Colonic mucosa (tissue), 4 donors: Measurements from ENCODE around the gene SAMD4A. TPM values are rescaled to one million over a fixed set of nuclear protein-coding genes. Genes with fewer than 3 reads are reported as not detected.

ENCODE experiments used
- DNase-seq: peaks from one replicate; pipeline ENCODE4 v3.0.0-alpha.2; 2020
- H3K27ac ChIP-seq: fragments of 200-600 bp; one replicate; pipeline ENCODE4 v1.8.0; 2021
- H3K27me3 ChIP-seq: fragments of 200-600 bp; one replicate; pipeline ENCODE4 v1.8.0; 2021
- H3K36me3 ChIP-seq: fragments of 200-600 bp; one replicate; pipeline ENCODE4 v1.8.0; 2021
- H3K4me1 ChIP-seq: fragments of 200-600 bp; one replicate; pipeline ENCODE4 v1.8.0; 2021; ENCODE audit warnings: mild to moderate bottlenecking
- H3K4me3 ChIP-seq: fragments of 200-600 bp; one replicate; pipeline ENCODE4 v1.8.0; 2021
- H3K9ac ChIP-seq, 2 donors: one replicate each; pipeline ENCODE4 v1.7.0; 2013; ENCODE audit warnings: control low read depth in 2 of 2, low read depth in 2 of 2, low read length in 2 of 2
- H3K9me3 ChIP-seq: fragments of 200-600 bp; one replicate; pipeline ENCODE4 v1.8.0; 2021
- intact Hi-C: fragments of 100-400 bp; cut with DNase I; formaldehyde crosslinking; loops from one replicate; pipeline ENCODE4 v1.14.1; 2022
- total RNA-seq, 2 donors: library from RNA; stranded (reverse); fragmentation: NEBNext Ultra II Directional in 1 of 2; extraction: Animal tissue kit (Norgen Biotek cat#: 25700) in 1 of 2; gene quantifications; one replicate each; pipeline ENCODE4 v1.2.1, GENCODE V29; 2021
- TF ChIP-seq, protein P1 (sequence below): fragments of 200-600 bp; IDR thresholded peaks from one replicate; pipeline ENCODE4 v1.8.0; 2022; ENCODE audit warnings: antibody characterized with exemption, mild to moderate bottlenecking
- donor health status: healthy.
- donor health status: DM: no; HTN: no; CAD: no.
- donor health status: DM: no; HTN: no; CAD: no.

Gene SAMD4A
- total RNA-seq, 2 donors from 2014 or later: 5.6 to 31.3 TPM

- Histone ChIP-seq H3K4me1 (no peaks in the 10 kb centered on the region), H3K27me3 (no peaks in the 10 kb centered on the region), H3K4me3 (no peak overlapping the region), H3K9me3 (no peaks in the 10 kb centered on the region), H3K27ac (peak overlapping the region; percentile 42), H3K9ac (no peak overlapping the region), H3K36me3 (no peaks in the 10 kb centered on the region)
- DNase-seq: no peak
- TF ChIP-seq, protein P1, sequence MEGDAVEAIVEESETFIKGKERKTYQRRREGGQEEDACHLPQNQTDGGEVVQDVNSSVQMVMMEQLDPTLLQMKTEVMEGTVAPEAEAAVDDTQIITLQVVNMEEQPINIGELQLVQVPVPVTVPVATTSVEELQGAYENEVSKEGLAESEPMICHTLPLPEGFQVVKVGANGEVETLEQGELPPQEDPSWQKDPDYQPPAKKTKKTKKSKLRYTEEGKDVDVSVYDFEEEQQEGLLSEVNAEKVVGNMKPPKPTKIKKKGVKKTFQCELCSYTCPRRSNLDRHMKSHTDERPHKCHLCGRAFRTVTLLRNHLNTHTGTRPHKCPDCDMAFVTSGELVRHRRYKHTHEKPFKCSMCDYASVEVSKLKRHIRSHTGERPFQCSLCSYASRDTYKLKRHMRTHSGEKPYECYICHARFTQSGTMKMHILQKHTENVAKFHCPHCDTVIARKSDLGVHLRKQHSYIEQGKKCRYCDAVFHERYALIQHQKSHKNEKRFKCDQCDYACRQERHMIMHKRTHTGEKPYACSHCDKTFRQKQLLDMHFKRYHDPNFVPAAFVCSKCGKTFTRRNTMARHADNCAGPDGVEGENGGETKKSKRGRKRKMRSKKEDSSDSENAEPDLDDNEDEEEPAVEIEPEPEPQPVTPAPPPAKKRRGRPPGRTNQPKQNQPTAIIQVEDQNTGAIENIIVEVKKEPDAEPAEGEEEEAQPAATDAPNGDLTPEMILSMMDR: no peak
- intact Hi-C loops: no loop called here
These were observed 145.0 kb downstream of the SAMD4A start for GRCh38 chr14:54711812-54712464.

GRCh38 chr14:54712465-54713200, 145.7 kb downstream of the SAMD4A start:
- Histone ChIP-seq H3K27me3 (no peaks in the 10 kb centered on the region), H3K4me1 (no peaks in the 10 kb centered on the region), H3K9me3 (no peaks in the 10 kb centered on the region), H3K27ac (no peak overlapping the region), H3K36me3 (no peaks in the 10 kb centered on the region), H3K4me3 (no peak overlapping the region), H3K9ac (no peak overlapping the region)
- intact Hi-C loops: no loop called here
- no peak for DNase-seq
- TF ChIP-seq, protein P1: no peak

GRCh38 chr14:54713379-54713778, 146.5 kb downstream of the SAMD4A start:
- Histone ChIP-seq H3K27ac (no peak overlapping the region), H3K4me1 (no peaks in the 10 kb centered on the region), H3K9ac (no peak overlapping the region), H3K27me3 (no peaks in the 10 kb centered on the region), H3K9me3 (no peaks in the 10 kb centered on the region), H3K4me3 (no peak overlapping the region), H3K36me3 (no peaks in the 10 kb centered on the region)
- no peak for DNase-seq
- intact Hi-C loops: no loop called here
- TF ChIP-seq, protein P1: no peak

GRCh38 chr14:54715239-54715638, 148.3 kb downstream of the SAMD4A start:
- H3K4me3 ChIP-seq: no peak overlapping the region

DNA sequence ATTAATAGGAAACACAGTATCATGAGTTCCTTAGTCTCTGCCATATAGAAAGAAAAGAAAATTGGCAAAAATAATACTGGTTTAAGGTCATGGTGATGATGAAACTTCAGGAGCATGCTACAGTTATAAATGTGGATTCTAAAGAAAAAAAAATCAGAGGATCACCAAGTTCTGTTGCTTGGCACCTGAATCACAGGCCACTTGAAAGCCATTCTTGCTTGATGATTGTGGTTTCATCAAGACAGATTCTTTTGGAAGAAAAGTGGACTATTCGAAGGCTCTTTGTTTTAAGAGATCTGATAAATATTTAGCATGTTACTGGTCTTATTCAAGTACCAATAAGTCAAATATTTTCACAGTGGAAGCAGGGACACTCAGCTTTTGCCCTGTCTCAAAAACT, 148.9 kb downstream of the SAMD4A start:
- Histone ChIP-seq H3K27ac (no peak overlapping the region), H3K4me1 (no peaks in the 10 kb centered on the region), H3K4me3 (no peak overlapping the region), H3K9me3 (no peaks in the 10 kb centered on the region), H3K27me3 (no peaks in the 10 kb centered on the region), H3K36me3 (no peaks in the 10 kb centered on the region), H3K9ac (no peak overlapping the region)
- no peak for DNase-seq
- TF ChIP-seq, protein P1: no peak
- intact Hi-C loops: no loop called here

More at GRCh38 chr14:54715239-54715638, 148.3 kb downstream of the SAMD4A start:
- no peak for DNase-seq
- H3K27ac ChIP-seq: no peak overlapping the region
- intact Hi-C loops: no loop called here
- no peak overlapping the region for H3K9ac ChIP-seq
- no peaks in the 10 kb centered on the region for H3K4me1 ChIP-seq
- H3K9me3 ChIP-seq: no peaks in the 10 kb centered on the region
- H3K36me3 ChIP-seq: no peaks in the 10 kb centered on the region
- H3K27me3 ChIP-seq: no peaks in the 10 kb centered on the region
- TF ChIP-seq, protein P1: no peak
